OCI-LY1 (cell line): ENCODE measurements around the gene RUNX1.

Source experiments
- H2AFZ ChIP-seq: fragments of 200-600 bp; sonication (generic), shearing (Covaris generic); 2 replicates; pipeline ENCODE4 v1.6.0; 2014; ENCODE audit warnings: antibody characterized with exemption, mild to moderate bottlenecking, low read length
- H3F3A ChIP-seq: fragments of 200-600 bp; sonication (generic), shearing (Covaris generic); 2 replicates; pipeline ENCODE4 v1.6.0; 2014; ENCODE audit warnings: mild to moderate bottlenecking, antibody characterized with exemption, low read length, moderate library complexity; ENCODE audit not compliant: insufficient read depth
- H3K27ac ChIP-seq: fragments of 200-600 bp; sonication (generic); 2 replicates; pipeline ENCODE4 v1.5.1; 2014; ENCODE audit warnings: low read length, mixed run types, mild to moderate bottlenecking, low read depth; ENCODE audit not compliant: poor library complexity, severe bottlenecking
- H3K27me3 ChIP-seq: fragments of 200-600 bp; sonication (generic); 2 replicates; pipeline ENCODE4 v1.6.0; 2014; ENCODE audit warnings: antibody characterized with exemption, mild to moderate bottlenecking, low read length, moderate library complexity; ENCODE audit not compliant: insufficient read depth
- H3K36me3 ChIP-seq: fragments of 200-600 bp; sonication (generic); 2 replicates; pipeline ENCODE4 v1.6.1; 2014; ENCODE audit warnings: mild to moderate bottlenecking, antibody characterized with exemption, low read length, moderate library complexity, mixed read lengths; ENCODE audit not compliant: insufficient read depth
- H3K4me1 ChIP-seq: fragments of 200-600 bp; sonication (generic); 2 replicates; pipeline ENCODE4 v1.5.1; 2014; ENCODE audit warnings: mild to moderate bottlenecking, low read length, moderate library complexity; ENCODE audit not compliant: insufficient read depth, severe bottlenecking
- H3K4me2 ChIP-seq: fragments of 200-600 bp; sonication (generic), shearing (Covaris generic); 2 replicates; pipeline ENCODE4 v1.6.1; 2014; ENCODE audit warnings: low read length
- H3K4me3 ChIP-seq: fragments of 200-600 bp; sonication (generic); 2 replicates; pipeline ENCODE4 v1.5.1; 2014; ENCODE audit warnings: low read length, low read depth, mild to moderate bottlenecking, mixed read lengths; ENCODE audit not compliant: poor library complexity, severe bottlenecking
- H3K79me2 ChIP-seq: fragments of 200-600 bp; shearing (Covaris generic); 2 replicates; pipeline ENCODE4 v1.6.1; 2016; ENCODE audit warnings: mixed run types, low read length, mixed read lengths; ENCODE audit not compliant: insufficient read depth
- H3K9ac ChIP-seq: fragments of 200-600 bp; sonication (generic), shearing (Covaris generic); 2 replicates; pipeline ENCODE4 v1.6.1; 2014; ENCODE audit warnings: mild to moderate bottlenecking, low read length, mixed read lengths
- H3K9me2 ChIP-seq: fragments of 200-600 bp; sonication (generic), shearing (Covaris generic); 2 replicates; pipeline ENCODE4 v1.6.1; 2014; ENCODE audit warnings: low read depth, mild to moderate bottlenecking, low read length, mixed read lengths
- H3K9me3 ChIP-seq: fragments of 200-600 bp; shearing (Covaris generic); 2 replicates; pipeline ENCODE4 v1.6.1; 2014; ENCODE audit warnings: low read length, mixed read lengths
- H4K20me1 ChIP-seq: fragments of 200-600 bp; sonication (generic), shearing (Covaris generic); 2 replicates; pipeline ENCODE4 v1.6.0; 2016; ENCODE audit warnings: mild to moderate bottlenecking, low read length; ENCODE audit not compliant: insufficient read depth
- EZH2 ChIP-seq: fragments of 200-600 bp; sonication (generic), shearing (Covaris generic); IDR thresholded peaks from 2 replicates; pipeline ENCODE4 v1.8.0; 2017; ENCODE audit warnings: borderline replicate concordance, mixed run types, mild to moderate bottlenecking, antibody characterized with exemption, low read length, moderate library complexity, mixed read lengths
- TF ChIP-seq, protein P1 (sequence below): fragments of 200-600 bp; sonication (generic), shearing (Covaris generic); IDR thresholded peaks from 2 replicates; pipeline ENCODE4 v1.5.1; 2017; ENCODE audit warnings: mild to moderate bottlenecking, antibody characterized with exemption, low read length, moderate library complexity, mixed read lengths

RUNX1 gene

GRCh38 chr21:34770576-34770975 lies 278.5 kb downstream of the RUNX1 start:
- Histone ChIP-seq H3K4me2 (no peak overlapping the region), H2AFZ (no peak overlapping the region)

GRCh38 chr21:34768326-34768725 lies 280.8 kb downstream of the RUNX1 start:
- Histone ChIP-seq H3K4me1 (no peaks in the 10 kb centered on the region), H3K79me2 (no peaks in the 10 kb centered on the region), H3K27me3 (no peaks in the 10 kb centered on the region), H2AFZ (no peak overlapping the region), H3K36me3 (no peaks in the 10 kb centered on the region), H3K9me2 (no peaks in the 10 kb centered on the region), H3K4me2 (no peak overlapping the region), H3K27ac (no peak overlapping the region), H4K20me1 (no peaks in the 10 kb centered on the region), H3F3A (no peaks in the 10 kb centered on the region), H3K4me3 (no peak overlapping the region), H3K9me3 (no peaks in the 10 kb centered on the region), H3K9ac (no peak overlapping the region)
- TF ChIP-seq EZH2, result no peak

More at GRCh38 chr21:34770576-34770975, 278.5 kb downstream of the RUNX1 start:
- Histone ChIP-seq H4K20me1 (no peaks in the 10 kb centered on the region), H3K79me2 (no peaks in the 10 kb centered on the region), H3K27ac (no peak overlapping the region), H3K4me3 (no peak overlapping the region), H3K9me3 (no peaks in the 10 kb centered on the region), H3K4me1 (no peaks in the 10 kb centered on the region), H3K9me2 (no peaks in the 10 kb centered on the region), H3K36me3 (no peaks in the 10 kb centered on the region), H3K9ac (no peak overlapping the region), H3K27me3 (no peaks in the 10 kb centered on the region), H3F3A (no peaks in the 10 kb centered on the region)
- no peak for TF ChIP-seq EZH2
- TF ChIP-seq, protein P1, sequence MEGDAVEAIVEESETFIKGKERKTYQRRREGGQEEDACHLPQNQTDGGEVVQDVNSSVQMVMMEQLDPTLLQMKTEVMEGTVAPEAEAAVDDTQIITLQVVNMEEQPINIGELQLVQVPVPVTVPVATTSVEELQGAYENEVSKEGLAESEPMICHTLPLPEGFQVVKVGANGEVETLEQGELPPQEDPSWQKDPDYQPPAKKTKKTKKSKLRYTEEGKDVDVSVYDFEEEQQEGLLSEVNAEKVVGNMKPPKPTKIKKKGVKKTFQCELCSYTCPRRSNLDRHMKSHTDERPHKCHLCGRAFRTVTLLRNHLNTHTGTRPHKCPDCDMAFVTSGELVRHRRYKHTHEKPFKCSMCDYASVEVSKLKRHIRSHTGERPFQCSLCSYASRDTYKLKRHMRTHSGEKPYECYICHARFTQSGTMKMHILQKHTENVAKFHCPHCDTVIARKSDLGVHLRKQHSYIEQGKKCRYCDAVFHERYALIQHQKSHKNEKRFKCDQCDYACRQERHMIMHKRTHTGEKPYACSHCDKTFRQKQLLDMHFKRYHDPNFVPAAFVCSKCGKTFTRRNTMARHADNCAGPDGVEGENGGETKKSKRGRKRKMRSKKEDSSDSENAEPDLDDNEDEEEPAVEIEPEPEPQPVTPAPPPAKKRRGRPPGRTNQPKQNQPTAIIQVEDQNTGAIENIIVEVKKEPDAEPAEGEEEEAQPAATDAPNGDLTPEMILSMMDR, result no peak

DNA sequence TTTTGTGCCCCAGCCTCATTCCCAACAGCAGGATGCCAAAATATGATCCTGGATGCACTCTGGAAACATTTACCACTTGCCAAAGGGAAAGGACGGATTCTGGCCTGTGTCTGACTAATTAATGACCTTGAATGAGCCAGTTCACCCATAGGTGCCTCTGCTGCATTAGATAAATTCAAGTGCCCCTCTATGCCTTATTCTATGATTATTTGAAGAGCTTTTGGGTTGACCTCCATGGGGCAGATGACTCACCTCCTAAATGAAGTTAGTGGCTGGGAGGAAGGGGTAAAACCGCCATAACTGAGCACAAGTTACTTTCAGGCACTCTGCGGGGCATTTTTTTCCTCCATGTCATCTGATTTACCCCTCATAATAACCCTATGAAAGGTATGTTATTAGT lies 282.2 kb downstream of the RUNX1 start:
- no peaks in the 10 kb centered on the region for H3F3A ChIP-seq
- H3K4me1 ChIP-seq, result no peaks in the 10 kb centered on the region
- H3K27me3 ChIP-seq, result no peaks in the 10 kb centered on the region
- H4K20me1 ChIP-seq, result no peaks in the 10 kb centered on the region
- no peak overlapping the region for H3K4me3 ChIP-seq
- no peaks in the 10 kb centered on the region for H3K36me3 ChIP-seq
- H2AFZ ChIP-seq, result no peak overlapping the region
- no peak overlapping the region for H3K9ac ChIP-seq
- H3K79me2 ChIP-seq, result no peaks in the 10 kb centered on the region
- H3K9me3 ChIP-seq, result no peaks in the 10 kb centered on the region
- H3K4me2 ChIP-seq, result no peak overlapping the region
- no peak overlapping the region for H3K27ac ChIP-seq
- H3K9me2 ChIP-seq, result no peaks in the 10 kb centered on the region
- TF ChIP-seq, protein P1, result no peak
- no peak for TF ChIP-seq EZH2

DNA sequence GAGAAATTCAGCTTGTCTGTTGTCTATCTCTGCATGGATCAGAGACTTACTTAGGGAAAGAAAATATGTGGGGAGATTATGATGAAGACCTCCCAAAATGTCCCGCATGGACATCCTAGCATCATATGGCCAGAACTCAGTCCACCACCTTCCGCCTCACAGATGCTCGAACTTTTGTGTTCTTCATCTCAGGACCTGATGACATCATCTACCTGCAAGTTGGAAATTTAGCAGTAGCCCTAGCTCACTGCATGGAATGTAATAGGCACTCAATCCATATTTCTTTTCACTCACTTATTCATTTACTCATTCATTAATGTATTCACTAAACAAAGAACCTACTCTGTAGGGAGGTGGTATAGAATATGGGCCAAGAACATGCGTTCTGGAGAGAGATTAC lies 283.5 kb downstream of the RUNX1 start:
- H4K20me1 ChIP-seq, result no peaks in the 10 kb centered on the region

More for the DNA sequence above, 283.5 kb downstream of the RUNX1 start:
- no peaks in the 10 kb centered on the region for H3K4me1 ChIP-seq
- H3F3A ChIP-seq, result no peaks in the 10 kb centered on the region
- H3K36me3 ChIP-seq, result no peaks in the 10 kb centered on the region
- H3K27me3 ChIP-seq, result no peaks in the 10 kb centered on the region
- H3K9me2 ChIP-seq, result no peaks in the 10 kb centered on the region
- no peak overlapping the region for H2AFZ ChIP-seq
- no peak overlapping the region for H3K4me3 ChIP-seq
- no peaks in the 10 kb centered on the region for H3K79me2 ChIP-seq
- no peaks in the 10 kb centered on the region for H3K9me3 ChIP-seq
- no peak overlapping the region for H3K9ac ChIP-seq
- no peak overlapping the region for H3K27ac ChIP-seq
- no peak overlapping the region for H3K4me2 ChIP-seq
- TF ChIP-seq EZH2, result no peak
- TF ChIP-seq, protein P1, result no peak
